Activated CD4-positive, alpha-beta memory T cell treated with anti-CD3 and anti-CD28 coated beads, Interleukin-2, amount 10 ng/mL, durations not matched to agents 7 days and 5 days (primary cell): ENCODE data around the gene URGCP. TPM values are rescaled to one million over a fixed set of nuclear protein-coding genes. Genes with fewer than 3 reads are reported as not detected.
"Not testable (repeated sequence)": the region's sequence is repeated elsewhere in the genome, so short reads cannot be mapped to it uniquely, and the experiment has no call there.

Experiments used
- CTCF ChIA-PET: fragments of 350-600 bp; sonication (Branson Sonifier 250); formaldehyde crosslinking; loops from one replicate; lab custom pipeline; 2021; ENCODE audit warnings: antibody characterized with exemption, inconsistent platforms; lab: Charles Lee
- POLR2A ChIA-PET: fragments of 350-600 bp; sonication (Branson Sonifier 250); formaldehyde crosslinking; loops from one replicate; lab custom pipeline; 2021; ENCODE audit warnings: antibody characterized with exemption; lab: Charles Lee
- DNase-seq: peaks from one replicate; pipeline ENCODE4 v3.0.0-alpha.2; 2020
- H3K27ac Mint-ChIP-seq: one replicate; pipeline ENCODE4 v1.8.0; 2021; ENCODE audit warnings: mild to moderate bottlenecking, mixed read lengths
- H3K27me3 Mint-ChIP-seq: one replicate; pipeline ENCODE4 v1.8.0; 2021; ENCODE audit warnings: mixed read lengths
- H3K36me3 Mint-ChIP-seq: one replicate; pipeline ENCODE4 v1.8.0; 2021; ENCODE audit warnings: low read depth, mixed read lengths
- H3K4me1 Mint-ChIP-seq: one replicate; pipeline ENCODE4 v1.8.0; 2021; ENCODE audit warnings: mixed read lengths
- H3K4me3 Mint-ChIP-seq: one replicate; pipeline ENCODE4 v1.8.0; 2021; ENCODE audit warnings: mild to moderate bottlenecking, mixed read lengths
- H3K9me3 Mint-ChIP-seq: one replicate; pipeline ENCODE4 v1.8.0; 2021; ENCODE audit warnings: mixed read lengths
- total RNA-seq, 2 experiments: library from RNA; stranded (reverse); gene quantifications; one replicate each; pipeline ENCODE4 v1.2.3, GENCODE V29; 2021

Gene URGCP
- total RNA-seq, 2 experiments from 2014 or later: 19.8 to 20.1 TPM

DNA sequence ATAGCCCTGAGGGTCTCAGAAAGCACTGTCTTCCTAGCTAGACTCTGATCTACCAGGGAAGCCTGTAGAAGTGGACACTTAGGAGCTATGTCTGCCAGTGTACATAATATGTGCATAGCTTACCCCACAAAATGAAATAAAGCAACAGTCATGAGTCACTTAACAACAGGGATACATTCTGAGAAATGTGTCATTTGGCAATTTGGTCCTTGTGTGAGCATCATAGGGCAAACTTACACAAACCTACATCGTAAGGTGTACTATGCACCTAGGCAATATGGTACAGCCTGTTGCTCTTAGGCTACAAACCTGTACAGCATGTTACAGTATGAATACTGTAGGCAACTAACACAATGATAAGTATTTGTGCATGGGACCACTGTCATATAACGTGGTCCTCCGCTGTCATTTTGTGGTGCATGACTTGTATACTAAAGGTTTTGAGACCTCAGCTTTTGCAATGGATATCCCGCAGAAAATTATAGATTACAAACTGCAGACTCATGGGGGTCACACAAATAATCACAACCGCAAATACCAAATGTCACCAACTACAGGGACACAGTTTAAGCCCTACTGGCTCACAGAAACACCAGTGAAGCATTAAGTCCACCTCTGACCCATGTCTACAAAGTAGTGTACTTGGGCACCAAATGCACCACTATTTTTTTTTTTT, 1.7 kb downstream of the URGCP start:
- CTCF ChIA-PET: interaction anchor here (0.6 kb wide), 1 partner anchor 630 kb away, joined by 3 read pairs; no protein-coding TSS in a partner anchor
- POLR2A ChIA-PET: interaction anchor here (0.9 to 1.4 kb wide), 4 partner anchors 11 to 35 kb away, joined by 3 to 5 read pairs (median 4); partner anchors contain the start of gene MRPS24
- no peaks in the 10 kb centered on the region for H3K36me3 Mint-ChIP-seq
- H3K9me3 Mint-ChIP-seq: no peaks in the 10 kb centered on the region
- H3K27ac Mint-ChIP-seq: no peak overlapping the region
- no peak for DNase-seq
- no peaks in the 10 kb centered on the region for H3K27me3 Mint-ChIP-seq
- peaks cover 24% of the 10 kb centered on the region for H3K4me1 Mint-ChIP-seq
- H3K4me3 Mint-ChIP-seq: peak overlapping the region; percentile 88

DNA sequence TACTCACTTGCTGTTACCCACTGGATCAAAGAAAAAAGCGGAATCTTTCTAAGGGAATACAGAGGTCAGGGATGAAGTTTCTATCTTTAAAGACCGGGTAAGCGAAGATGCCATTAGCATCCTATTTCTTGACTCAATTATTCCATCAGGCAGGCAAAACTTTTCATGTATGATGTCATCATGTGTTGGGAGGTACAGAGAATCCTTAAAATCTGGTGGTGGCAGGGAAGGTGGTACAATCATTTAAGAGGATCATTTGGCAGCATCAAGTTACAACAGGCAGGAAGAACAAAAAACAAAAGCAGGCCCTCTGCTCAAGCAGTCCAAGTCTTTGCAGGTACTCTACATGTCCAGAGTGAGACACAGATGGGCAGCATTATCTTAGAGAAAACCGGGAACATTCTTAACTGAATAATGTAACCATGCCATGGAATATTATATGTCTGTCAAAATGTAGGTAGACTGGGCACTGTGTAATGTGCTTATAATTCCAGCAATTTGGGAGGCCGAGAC, 3.8 kb downstream of the URGCP start:
- Mint-ChIP-seq H3K27ac (no peak overlapping the region), H3K9me3 (no peaks in the 10 kb centered on the region)
- POLR2A ChIA-PET: no interaction called here

DNA sequence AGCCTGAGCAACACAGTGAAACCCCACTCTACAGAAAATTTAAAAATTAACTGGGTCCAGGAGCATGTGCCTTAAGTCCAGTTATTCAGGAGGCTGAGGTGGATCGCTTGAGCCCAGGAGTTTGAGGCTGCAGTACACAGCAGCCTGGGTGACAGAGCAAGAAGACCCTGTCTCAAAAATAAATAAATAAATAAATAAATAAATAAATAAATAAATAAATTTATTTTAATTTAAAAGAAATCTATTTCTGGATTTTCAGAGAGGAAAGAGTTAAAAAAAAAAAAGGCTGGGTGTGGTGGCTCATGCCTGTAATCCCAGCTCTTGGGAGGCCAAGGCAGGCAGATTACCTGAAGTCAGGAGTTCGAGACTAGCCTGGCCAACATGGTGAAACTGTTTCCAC, 7.8 kb downstream of the URGCP start:
- not testable (repeated sequence) for H3K4me3 Mint-ChIP-seq
- H3K36me3 Mint-ChIP-seq: peaks cover 14% of the 10 kb centered on the region
- POLR2A ChIA-PET: interaction anchor here (0.7 kb wide), 1 partner anchor 15 kb away, joined by 3 read pairs; no protein-coding TSS in a partner anchor

More for the DNA sequence above, 3.8 kb downstream of the URGCP start:
- no peak for DNase-seq
- peaks cover 24% of the 10 kb centered on the region for H3K4me1 Mint-ChIP-seq
- CTCF ChIA-PET: no interaction called here
- H3K4me3 Mint-ChIP-seq: no peak overlapping the region
- no peaks in the 10 kb centered on the region for H3K36me3 Mint-ChIP-seq
- no peaks in the 10 kb centered on the region for H3K27me3 Mint-ChIP-seq

DNA sequence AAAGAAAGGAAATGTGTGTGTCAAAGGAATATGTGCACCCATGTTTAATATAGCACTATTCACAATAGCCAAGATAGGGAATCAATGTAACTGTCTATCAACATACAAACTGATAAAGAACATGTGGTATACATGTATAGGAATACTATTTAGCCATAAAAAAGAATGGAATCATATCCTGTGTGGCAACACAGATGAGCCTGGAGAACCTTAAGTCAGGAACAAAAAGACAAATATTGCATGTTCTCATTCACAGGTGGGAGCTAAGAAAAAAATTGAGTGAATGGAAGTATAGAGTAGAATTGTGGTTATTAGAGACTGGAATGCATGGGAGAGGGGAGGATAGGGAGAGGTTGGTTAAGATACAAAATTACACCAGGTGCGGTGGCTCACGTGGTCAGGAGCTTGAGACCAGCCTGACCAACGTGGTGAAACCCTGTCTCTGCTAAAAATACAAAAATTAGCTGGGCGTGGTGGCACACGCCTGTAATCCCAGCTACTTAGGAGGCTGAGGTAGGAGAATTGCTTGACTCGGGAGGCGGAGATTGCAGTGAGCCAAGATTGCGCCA, 10.5 kb downstream of the URGCP start:
- ChIA-PET POLR2A (no interaction called here), CTCF (interaction anchor here (0.7 kb wide), 1 partner anchor 313 kb away, joined by 3 read pairs; no protein-coding TSS in a partner anchor)
- Mint-ChIP-seq H3K9me3 (no peaks in the 10 kb centered on the region), H3K27ac (no peak overlapping the region), H3K4me3 (no peak overlapping the region), H3K36me3 (peaks cover 14% of the 10 kb centered on the region), H3K4me1 (peaks cover 15% of the 10 kb centered on the region), H3K27me3 (no peaks in the 10 kb centered on the region)
- no peak for DNase-seq

More for the DNA sequence above, 7.8 kb downstream of the URGCP start:
- DNase-seq, CTCF ChIA-PET, H3K4me1 Mint-ChIP-seq, H3K27me3 Mint-ChIP-seq, H3K27ac Mint-ChIP-seq, H3K9me3 Mint-ChIP-seq: not testable (repeated sequence)

DNA sequence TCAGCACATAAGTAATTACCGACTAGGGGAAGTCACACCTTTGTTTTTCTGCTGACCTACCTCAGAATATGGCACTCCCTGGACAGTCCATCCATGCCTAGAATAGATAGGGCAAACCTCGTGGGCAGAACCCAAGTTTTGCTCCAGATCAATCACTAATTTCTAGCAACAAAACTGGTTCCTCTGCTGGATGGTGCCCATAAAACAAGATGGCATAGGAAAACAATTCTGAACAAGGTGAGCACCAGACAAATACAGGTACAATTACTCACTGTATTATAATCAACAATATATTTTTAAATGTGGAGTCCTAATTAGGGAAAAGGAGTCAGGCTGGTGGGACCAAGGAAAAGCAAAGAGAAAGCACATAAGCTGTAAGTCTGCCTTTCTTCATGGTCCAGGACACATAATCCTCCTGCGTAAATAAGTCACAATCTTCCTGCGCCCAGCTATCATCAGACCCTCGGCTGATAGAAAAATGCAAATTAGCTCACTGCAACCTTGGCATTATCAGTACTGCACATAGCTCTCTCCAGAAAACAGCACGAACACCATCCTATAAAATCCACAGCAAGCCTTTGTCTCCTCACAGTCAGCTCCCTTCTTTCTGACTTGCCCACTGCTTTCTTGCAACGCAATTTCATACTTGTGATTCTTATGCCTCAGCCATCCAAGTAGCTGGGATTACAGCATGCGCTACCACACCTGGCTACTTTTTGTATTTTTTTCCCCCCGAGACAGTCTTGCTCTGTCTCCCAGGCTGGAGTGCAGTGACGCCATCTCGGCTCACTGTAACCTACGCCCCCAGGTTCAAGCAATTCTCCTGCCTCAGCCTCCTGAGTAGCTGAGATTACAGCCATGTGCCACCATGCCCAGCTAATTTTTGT, 15.1 kb downstream of the URGCP start:
- H3K4me1 Mint-ChIP-seq: peaks cover 32% of the 10 kb centered on the region
- DNase-seq: no peak
- H3K36me3 Mint-ChIP-seq: peaks cover 10% of the 10 kb centered on the region
- H3K27ac Mint-ChIP-seq: no peak overlapping the region
- no peaks in the 10 kb centered on the region for H3K27me3 Mint-ChIP-seq
- CTCF ChIA-PET: no interaction called here
- no peak overlapping the region for H3K4me3 Mint-ChIP-seq
- H3K9me3 Mint-ChIP-seq: no peaks in the 10 kb centered on the region
- POLR2A ChIA-PET: interaction anchor here (0.9 kb wide), 1 partner anchor 30 kb away, joined by 3 read pairs; no protein-coding TSS in a partner anchor

DNA sequence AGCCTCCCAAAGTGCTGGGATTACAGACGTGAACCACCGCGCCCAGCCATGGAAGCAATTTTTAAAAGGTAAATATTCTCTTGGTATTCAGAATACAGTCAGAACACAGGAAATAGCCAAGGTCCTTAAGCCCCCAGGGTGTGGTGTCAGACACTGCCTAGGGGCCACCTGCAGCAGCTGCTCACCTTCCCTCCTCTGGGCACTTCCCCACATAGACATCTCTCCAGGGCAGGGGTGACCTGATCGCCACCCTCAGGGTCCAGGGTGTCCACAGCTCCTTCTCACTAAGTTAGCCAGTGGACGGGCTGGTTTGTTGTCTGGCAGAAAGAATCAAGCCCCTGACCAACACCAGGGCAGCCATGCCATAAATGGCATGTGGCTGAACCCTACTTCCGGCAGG, 15.9 kb downstream of the URGCP start:
- POLR2A ChIA-PET: no interaction called here
- CTCF ChIA-PET: no interaction called here
- no peak overlapping the region for H3K27ac Mint-ChIP-seq

DNA sequence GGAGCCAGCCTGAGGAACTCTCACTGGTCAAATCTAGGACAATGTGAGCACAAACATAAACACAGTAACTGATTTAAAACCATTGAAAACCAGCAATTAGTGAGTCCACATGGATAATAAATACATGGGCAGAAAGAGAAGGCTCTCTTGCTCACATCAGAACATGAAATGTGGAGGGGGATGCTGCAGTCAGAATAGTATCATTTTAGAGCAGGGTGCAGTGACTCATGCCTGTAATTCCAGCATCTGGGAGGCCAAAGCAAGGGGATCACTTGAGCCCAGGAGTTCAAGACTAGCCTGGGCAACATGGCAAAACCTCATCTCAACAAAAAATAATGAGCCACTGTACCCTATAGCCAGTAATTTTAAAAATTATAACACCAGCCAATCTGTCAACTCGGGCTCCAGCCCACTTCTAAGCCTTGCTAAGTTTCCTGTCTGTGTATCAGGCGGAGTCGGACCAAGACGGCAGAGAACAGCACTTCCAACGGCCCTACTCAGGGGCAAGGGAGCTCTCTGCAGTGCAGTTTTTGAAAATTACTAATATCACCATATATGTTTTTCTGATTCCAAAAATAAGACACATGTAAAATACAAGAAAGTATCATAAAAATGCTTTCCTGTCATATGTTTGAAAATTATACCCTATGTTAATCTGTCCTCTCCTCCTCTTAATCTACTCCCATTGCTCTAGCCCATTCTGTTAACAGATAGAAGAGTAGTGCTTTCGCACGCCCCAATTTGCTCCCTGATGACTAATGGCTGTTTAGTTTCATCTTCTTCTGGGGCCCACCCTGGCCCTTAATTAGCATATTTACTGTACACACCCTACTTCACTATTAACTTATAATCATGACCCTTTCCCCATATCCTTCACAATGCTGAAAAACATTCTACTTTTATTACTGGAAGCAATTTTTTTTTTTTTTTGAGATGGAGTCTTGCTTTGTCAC, 17.1 kb downstream of the URGCP start:
- Mint-ChIP-seq H3K9me3 (no peaks in the 10 kb centered on the region), H3K36me3 (peaks cover 10% of the 10 kb centered on the region), H3K27ac (no peak overlapping the region), H3K4me3 (no peak overlapping the region), H3K4me1 (peaks cover 31% of the 10 kb centered on the region), H3K27me3 (no peaks in the 10 kb centered on the region)
- CTCF ChIA-PET: no interaction called here
- no peak for DNase-seq
- POLR2A ChIA-PET: no interaction called here

More for the DNA sequence above, 15.9 kb downstream of the URGCP start:
- Mint-ChIP-seq H3K27me3 (no peaks in the 10 kb centered on the region), H3K4me3 (no peak overlapping the region), H3K4me1 (peaks cover 32% of the 10 kb centered on the region), H3K36me3 (peaks cover 13% of the 10 kb centered on the region), H3K9me3 (no peaks in the 10 kb centered on the region)
- no peak for DNase-seq

DNA sequence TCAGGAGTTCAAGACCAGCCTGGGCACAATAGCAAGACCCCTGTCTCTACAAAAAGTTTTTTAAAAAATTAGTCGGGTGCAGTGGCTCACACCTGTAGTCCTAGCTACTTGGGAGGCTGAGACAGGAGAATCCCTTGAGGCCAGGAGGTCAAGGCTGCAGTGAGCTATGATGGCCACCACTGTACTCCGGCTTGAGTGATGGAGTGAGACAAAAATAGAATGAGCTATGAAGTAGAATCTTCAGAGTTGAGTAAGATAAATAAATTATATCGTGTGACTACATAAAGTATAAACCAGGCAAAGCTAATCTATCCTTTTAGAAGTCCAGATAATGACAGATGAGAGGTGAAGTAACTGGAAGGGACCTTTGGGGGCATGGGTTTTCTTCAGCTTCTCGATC, 21.8 kb downstream of the URGCP start:
- peaks cover 13% of the 10 kb centered on the region for H3K4me1 Mint-ChIP-seq
- no peak for DNase-seq
- no peaks in the 10 kb centered on the region for H3K27me3 Mint-ChIP-seq
- peaks cover 30% of the 10 kb centered on the region for H3K36me3 Mint-ChIP-seq
- H3K4me3 Mint-ChIP-seq: no peak overlapping the region
- POLR2A ChIA-PET: interaction anchor here (0.6 to 1.5 kb wide), 2 partner anchors 15 to 159 kb away, joined by 3 to 4 read pairs; partner anchors contain the start of gene MRPS24
- CTCF ChIA-PET: interaction anchor here (1.5 kb wide), 1 partner anchor 185 kb away, joined by 3 read pairs; no protein-coding TSS in a partner anchor
- H3K27ac Mint-ChIP-seq: no peak overlapping the region
- H3K9me3 Mint-ChIP-seq: no peaks in the 10 kb centered on the region

DNA sequence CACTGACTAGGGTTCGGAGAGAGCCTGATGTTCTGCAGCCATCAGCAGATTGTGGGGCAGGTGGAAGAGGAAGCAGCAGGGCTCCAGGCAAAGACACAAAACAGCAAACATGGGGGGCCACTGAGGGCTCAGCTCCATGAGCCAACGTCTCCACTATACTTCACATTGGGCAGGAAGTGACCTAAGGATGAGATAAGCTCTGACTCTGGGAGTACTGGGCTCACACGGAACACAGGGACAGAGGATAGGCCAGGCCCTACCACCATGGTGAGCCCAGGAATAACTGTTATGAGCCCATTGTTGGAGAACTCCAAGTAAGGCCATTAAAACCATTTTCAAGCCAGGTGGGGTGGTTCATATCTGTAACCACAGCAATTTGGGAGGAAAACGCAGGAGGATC, 22.2 kb downstream of the URGCP start:
- Mint-ChIP-seq H3K36me3 (peaks cover 32% of the 10 kb centered on the region), H3K9me3 (no peaks in the 10 kb centered on the region), H3K27me3 (no peaks in the 10 kb centered on the region), H3K4me3 (no peak overlapping the region), H3K27ac (no peak overlapping the region), H3K4me1 (peaks cover 9% of the 10 kb centered on the region)
- no peak for DNase-seq
- ChIA-PET CTCF (interaction anchor here (1.5 kb wide), 1 partner anchor 184 kb away, joined by 3 read pairs; no protein-coding TSS in a partner anchor), POLR2A (interaction anchor here (0.6 to 1.5 kb wide), 2 partner anchors 15 to 159 kb away, joined by 3 to 4 read pairs; partner anchors contain the start of gene MRPS24)

DNA sequence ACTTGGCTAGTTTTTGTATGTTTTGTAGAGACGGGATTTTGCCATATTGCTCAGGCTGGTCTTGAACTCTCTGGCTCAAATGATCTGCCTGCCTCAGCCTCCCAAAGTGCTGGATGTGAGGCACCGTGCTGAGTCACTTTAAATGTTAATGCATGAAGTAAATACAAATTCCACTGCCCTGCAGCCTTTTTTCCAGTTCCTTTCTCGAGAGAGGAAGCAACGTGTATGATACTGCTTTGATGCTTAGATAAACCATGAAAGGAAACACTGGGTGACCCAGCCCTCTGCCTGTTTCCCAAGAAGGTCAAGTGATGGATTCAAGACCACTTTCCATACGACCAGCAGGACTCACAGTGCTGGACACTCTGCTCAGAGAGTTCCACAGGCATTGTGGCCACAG, 25.8 kb downstream of the URGCP start:
- no peak for DNase-seq
- no peaks in the 10 kb centered on the region for H3K27me3 Mint-ChIP-seq
- no peaks in the 10 kb centered on the region for H3K9me3 Mint-ChIP-seq
- ChIA-PET CTCF (no interaction called here), POLR2A (no interaction called here)
- H3K27ac Mint-ChIP-seq: no peak overlapping the region
- H3K4me1 Mint-ChIP-seq: peaks cover 2% of the 10 kb centered on the region
- peaks cover 63% of the 10 kb centered on the region for H3K36me3 Mint-ChIP-seq
- H3K4me3 Mint-ChIP-seq: no peak overlapping the region

DNA sequence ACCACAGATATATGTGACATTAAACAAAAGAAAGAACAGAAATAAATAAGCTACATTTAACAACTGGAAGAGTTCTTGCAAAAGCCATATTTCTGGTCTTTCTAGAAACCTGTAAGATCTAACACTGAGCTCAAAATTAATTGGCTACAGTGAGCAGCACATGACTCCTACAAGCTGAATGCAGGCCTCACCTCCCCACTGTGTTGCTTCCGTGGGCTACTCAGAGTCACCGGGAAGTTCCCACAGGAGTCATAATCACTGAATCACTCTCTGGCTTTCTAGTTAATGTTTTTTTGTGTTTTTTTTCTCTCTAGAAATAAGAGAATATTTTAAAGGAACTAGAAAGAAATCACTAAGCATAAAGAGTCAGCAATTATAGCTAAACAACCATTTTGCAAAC, 26.9 kb downstream of the URGCP start:
- POLR2A ChIA-PET: no interaction called here
- H3K36me3 Mint-ChIP-seq: peaks cover 63% of the 10 kb centered on the region
- H3K4me1 Mint-ChIP-seq: peaks cover 2% of the 10 kb centered on the region
- H3K27ac Mint-ChIP-seq: no peak overlapping the region
- DNase-seq: no peak
- H3K27me3 Mint-ChIP-seq: no peaks in the 10 kb centered on the region
- no peaks in the 10 kb centered on the region for H3K9me3 Mint-ChIP-seq
- CTCF ChIA-PET: interaction anchor here (1.0 kb wide), 1 partner anchor 10 kb away, joined by 3 read pairs; the partner anchor contains the start of gene MRPS24
- no peak overlapping the region for H3K4me3 Mint-ChIP-seq
